GM19468 (cell line): ENCODE results near the gene UBXN6.

Experiments
- ATAC-seq: cut with Tn5 transposase; IDR thresholded peaks from one replicate; pipeline ENCODE4 v1.9.1; 2021; ENCODE audit warnings: mild to moderate bottlenecking, moderate library complexity, moderate number of reproducible peaks; ENCODE audit not compliant: unreplicated experiment; ENCODE audit errors: extremely low read depth

UBXN6 gene

DNA sequence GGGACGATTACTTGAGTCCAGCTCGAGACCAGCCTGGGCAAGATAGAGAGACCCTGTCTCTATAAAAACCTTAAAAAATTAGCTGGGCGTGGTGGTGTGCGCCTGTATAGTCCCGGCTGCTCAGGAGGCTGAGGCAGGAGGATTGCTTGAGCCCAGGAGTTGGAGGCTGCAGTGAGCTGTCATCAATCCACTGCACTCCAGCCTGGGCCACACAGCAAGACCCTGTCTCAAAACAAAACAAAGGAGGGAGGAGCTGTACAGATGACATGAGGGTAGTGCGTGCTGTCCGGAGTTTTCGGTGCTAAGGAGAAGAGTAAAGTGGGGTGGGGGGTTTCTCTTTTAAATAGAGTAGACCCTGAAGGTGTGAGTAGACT lies 37.1 kb upstream of the UBXN6 start:
- ATAC-seq: no peak

DNA sequence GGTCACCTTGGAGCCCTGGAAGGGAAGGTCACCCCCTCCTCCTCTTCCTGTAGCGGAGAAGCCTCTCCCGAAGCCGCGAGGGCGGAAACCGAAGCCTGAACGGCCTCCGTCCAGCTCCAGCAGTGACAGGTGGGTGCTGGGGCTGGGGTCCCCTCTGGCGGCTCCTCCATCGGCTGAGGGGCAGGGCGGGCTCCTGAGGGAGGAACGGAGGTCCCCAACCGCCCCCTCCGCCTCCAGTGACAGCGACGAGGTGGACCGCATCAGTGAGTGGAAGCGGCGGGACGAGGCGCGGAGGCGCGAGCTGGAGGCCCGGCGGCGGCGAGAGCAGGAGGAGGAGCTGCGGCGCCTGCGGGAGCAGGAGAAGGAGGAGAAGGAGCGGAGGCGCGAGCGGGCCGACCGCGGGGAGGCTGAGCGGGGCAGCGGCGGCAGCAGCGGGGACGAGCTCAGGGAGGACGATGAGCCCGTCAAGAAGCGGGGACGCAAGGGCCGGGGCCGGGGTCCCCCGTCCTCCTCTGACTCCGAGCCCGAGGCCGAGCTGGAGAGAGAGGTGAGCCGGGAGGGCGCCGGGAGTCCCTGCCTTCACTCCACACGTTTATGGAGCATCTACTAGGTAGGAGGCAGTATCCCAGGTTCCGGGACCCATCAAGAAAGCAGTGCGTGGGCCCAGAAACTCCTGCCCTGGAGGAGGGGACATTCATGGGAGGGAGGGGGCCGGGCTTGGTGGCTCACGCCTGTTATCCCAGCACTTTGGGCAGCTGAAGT lies 36.5 kb upstream of the UBXN6 start:
- no peak for ATAC-seq

DNA sequence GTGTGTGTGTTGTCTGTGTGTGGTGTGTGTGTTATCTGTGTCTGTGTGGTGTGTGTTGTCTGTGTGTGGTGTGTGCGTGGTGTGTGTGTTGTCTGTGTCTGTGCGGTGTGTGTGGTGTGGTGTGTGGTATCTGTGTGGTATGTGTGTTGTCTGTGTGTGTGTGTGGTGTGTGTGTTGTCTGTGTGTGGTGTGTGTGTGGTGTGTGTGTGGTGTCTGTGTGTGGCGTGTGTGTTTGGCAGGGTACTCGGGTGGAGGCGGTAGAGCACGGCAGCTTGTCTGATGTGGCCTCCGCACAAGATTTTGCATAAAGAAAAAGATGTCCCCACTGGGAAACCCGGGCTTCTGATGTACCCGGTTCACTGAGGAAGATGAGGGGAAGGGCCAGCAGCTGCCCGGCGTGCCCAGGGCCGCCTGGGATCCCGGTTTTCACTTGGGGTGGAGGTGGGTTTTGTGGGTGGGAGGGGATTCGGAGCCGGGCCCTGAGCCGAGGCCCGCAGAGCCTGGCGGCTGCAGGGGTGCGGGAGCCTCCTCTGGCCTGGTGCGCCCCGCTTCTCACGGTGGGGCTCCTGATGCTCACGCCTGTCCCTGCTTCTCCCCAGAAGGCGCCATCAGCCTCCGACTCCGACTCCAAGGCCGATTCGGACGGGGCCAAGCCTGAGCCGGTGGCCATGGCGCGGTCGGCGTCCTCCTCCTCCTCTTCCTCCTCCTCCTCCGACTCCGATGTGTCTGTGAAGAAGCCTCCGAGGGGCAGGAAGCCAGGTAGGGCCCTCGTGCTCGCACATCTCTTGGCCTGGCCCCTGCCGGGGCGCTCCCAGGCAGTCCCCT lies 35.7 kb upstream of the UBXN6 start:
- no peak for ATAC-seq

DNA sequence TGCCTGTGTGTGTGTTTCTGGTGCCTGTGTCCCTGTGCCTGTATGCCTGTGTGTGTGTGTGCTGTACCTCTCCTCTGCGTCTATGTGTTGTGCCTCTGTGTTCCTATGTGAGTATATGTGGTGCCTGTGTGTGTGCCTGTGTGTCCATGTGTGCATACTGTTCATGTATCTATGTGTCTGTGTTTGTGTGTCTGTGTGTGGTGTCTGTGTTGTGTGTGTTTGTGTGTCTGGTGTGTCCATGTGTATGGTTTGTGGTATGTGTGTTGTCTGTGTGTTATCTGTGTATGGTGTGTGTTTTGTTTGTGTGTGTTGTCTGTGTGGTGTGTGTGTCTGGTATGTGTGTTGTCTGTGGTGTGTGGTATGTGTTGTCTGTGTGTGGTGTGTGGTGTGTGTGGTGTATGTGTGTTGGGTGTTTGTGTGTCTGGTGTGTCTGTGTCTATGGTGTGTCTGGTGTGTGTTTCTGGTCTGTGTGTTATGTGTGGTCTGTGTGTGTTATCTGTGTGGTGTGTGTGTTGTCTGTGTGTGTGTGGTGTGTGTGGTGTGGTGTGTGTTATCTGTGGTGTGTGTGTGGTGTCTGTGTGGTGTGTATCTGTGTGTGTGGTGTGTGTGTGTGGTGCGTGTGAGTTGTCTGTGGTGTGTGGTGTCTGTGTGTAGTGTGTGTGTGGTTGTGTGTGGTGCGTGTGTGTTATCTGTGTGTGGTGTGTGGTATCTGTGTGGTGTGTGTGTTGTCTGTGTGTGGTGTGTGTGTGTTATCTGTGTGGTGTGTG lies 34.9 kb upstream of the UBXN6 start:
- no peak for ATAC-seq

DNA sequence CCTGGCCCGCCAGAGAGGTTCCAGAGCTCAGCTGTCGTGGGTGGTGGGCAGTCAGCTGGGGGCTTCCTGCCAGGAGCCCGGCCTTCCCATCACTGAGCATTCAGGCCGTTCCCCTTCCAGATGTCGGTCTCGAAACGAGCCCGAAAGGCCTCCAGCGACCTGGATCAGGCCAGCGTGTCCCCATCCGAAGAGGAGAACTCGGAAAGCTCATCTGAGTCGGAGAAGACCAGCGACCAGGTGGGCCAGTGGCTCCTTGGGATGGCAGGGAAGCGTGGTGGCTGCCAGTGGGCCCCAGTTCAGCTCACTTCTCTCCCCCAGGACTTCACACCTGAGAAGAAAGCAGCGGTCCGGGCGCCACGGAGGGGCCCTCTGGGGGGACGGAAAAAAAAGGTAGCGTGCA lies 33.9 kb upstream of the UBXN6 start:
- no peak for ATAC-seq

DNA sequence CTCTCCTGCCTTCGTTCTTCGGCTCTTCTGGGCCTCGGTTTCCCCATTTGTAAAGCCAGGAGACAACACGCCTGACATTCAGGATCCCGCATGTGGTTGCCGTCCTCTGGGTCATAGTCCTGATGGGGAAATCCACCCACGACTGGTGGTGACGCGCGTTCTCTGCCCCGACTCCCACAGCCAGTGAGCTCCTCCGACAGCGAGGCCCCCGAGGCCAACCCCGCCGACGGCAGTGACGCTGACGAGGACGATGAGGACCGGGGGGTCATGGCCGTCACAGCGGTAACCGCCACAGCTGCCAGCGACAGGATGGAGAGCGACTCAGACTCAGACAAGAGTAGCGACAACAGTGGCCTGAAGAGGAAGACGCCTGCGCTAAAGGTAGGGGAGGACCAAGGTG lies 30.9 kb upstream of the UBXN6 start:
- ATAC-seq: no peak

DNA sequence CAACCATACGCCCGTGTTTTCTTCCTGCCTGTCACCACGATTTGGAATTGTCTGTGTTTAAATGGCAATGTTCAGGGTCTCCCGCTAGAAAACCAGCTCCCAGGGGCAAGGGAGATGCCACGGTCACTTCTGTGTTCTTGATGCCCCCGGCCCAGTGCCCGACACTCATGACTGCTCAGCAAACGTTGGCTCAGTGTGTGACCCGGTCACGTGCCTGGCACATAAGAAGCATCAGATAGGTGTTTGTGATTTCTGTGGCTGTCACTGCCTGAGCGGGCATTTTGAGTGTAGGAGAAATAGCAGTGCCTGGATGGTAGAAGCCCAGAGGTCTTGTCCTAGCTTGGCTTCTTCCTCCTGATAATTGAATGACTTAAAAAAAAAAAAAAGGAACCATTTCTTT lies 30.0 kb upstream of the UBXN6 start:
- no peak for ATAC-seq

DNA sequence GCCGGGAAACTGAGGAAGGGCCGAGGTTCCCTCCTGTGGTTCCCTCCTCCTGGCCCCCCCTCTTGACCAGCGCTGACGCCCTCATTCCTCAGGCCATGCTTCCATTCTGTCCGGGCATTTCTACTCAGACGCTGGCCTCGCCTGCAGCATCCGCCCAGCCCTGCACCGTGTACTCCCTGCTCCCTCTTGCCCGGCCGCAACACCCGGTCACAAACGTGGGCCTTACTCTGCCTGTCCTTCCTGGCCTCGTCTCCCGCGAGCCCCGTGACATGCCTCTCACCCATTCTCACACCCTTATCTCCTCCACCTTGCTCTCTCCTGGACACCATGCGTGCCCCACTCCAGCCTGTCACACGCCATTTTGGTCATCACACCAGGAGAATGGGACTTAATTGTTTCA lies 25.8 kb upstream of the UBXN6 start:
- ATAC-seq: no peak

DNA sequence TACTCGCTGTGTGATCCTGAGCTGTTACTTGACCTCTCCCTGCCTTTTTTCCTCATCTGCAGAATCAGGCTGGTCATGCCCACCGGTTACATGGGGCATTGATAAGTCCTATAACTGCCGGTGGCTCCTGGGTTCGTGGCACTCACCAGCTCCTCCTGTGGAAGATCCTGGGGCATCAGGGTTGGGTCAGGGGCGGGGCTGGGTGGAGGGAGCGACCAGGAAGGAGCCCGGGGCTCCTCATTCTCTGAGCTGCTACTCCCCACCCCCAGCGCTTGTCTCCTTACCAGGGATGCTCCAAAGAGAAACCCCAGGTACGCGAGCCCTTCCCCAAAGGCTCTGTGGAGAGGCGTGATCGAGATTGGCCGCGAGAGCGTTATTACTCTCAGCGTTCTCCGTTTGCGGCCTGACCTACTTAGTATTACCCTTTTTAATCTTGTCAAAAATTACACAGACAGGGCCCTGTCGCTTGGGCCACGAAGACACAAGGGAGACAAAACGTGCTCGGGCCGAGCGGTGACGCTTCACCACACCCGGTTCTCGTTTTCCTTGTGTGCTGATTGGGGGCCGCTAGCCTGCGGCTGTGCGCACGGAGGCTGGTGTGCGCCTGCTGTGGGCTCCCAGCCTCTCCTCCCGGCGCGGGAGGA lies 25.2 kb upstream of the UBXN6 start:
- ATAC-seq: no peak

DNA sequence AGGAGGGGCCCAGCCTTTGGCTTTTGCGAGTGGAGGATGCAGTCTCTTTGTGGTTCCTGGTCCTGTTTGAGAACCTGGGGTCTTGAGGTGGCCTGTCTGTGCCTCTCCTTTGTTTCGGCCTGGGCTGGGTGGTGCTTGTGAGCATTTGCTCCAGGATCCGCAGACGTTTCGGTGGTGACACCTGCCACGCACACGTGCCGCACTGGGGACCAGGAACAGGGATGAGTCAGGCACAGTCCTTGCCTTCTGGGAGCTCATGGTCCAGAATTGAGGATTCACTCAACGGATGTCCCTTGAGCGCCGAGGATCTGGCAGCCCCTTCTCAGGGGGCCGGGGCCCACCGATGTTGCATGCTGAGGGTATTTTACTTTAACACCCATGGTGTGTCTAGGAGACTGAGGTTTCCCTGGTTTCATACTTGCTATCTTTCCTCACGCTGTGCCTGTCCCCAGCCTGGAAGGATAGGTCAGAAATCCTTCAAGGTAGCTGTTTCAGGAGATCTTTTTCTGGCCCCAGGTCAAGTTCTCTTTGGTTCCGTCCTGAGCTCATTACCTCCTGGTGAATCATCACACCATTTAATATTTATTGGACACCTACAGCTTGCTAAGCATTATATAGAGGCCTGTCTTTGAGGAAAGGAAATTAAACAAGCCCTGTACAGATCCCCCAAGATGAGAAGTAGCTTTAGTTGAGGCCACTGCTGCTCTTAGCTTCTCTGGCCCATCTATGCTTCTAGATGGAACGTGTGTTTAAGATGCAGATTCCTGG lies 19.6 kb upstream of the UBXN6 start:
- ATAC-seq: no peak

DNA sequence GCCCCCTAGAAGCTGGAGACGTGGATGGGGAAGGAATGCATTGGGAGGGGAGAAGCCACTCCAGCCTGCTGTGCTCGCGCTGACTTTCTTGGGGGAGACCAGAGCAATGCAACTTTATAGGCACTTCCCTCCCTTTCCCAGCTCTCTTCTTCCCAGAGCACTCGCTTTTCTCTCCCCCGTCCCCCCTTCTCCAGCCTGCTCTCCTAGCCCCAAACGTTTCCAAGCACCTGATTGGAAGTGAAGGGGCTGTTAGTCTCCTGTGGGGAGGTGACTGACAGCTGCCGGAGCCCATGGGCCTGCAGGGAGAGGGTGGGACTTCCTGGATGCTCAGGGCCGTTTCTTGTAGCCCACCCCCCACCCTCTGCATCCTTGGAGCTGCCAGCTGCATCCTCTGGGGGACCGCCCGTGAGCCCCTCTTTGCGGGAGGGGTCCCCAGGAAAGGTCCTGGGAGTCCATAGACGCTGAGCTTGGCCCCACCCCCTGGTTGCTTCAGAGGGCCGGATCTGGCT lies 17.0 kb upstream of the UBXN6 start:
- ATAC-seq: no peak

DNA sequence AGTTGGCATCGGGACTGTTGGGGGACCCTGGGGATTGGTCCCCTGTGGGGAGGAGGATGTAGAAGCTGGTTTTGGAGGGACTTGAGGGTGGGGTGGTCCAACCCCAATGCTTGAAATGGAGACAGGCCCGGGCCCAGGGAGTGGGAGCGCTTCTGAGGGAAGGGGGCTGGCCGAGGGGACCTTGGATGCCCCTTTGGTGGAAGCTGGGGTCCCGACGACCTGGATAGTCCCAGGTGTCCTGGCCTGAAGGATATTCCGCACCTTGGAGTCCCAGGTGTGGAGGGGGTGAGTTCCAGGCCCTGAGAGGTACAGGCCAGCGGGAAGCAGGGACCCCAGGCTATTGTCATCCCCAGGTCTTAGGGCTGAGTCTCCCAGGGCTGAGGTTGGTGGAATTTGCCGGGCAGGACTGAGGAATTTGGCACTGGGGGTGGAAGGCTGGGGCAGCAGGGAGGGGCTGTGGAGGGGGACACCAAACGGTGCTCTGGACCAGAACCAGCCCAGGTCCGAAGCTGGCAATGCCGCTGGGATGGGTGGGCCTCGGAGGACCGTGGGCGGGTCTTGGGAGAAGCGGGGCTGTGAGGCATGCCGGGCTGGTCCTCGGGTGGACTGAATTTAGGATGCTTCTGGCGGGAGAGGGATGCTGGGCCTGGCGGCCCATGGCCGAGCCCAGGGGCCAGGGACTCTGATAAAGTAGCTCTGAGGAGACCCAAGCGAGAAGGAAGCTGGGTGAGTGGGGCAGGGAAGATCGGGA lies 16.3 kb upstream of the UBXN6 start:
- no peak for ATAC-seq

DNA sequence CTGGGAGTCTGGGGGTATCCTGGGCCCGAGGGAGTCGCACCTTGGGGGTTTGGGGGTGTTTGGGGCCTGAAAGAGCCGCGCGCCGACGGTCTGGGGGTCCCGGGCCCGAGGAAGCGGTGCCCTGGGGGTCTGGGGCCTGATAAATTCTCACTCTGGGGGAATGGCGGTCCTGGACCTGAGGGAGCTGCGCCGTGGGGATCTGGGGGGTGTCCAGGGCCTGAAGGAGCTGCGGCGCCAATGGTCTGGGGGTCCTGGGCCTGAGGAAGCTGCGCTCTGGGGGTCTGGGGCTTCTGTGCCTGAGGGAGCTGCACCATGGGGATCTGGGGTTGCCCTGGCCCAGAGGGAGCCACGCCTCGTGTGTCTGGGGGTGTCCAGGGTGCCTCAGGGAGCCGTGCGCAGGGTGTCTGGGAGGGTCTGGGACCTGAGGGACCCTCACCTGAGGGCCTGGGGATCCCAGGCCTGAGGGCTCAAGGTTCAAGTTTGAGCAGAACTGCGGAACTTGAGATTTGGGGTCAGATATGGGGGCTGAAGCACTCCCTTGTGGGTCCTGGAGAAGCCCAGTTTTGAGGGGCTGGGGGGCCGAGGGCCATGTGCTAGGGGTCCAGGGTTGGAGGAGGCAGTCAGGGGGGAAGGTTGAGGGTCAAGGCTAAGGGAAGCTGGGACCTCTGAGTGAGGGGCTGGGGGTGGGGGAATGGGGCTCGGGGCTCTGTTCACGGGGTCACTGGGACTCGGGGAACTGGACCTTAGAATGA lies 15.6 kb upstream of the UBXN6 start:
- no peak for ATAC-seq

DNA sequence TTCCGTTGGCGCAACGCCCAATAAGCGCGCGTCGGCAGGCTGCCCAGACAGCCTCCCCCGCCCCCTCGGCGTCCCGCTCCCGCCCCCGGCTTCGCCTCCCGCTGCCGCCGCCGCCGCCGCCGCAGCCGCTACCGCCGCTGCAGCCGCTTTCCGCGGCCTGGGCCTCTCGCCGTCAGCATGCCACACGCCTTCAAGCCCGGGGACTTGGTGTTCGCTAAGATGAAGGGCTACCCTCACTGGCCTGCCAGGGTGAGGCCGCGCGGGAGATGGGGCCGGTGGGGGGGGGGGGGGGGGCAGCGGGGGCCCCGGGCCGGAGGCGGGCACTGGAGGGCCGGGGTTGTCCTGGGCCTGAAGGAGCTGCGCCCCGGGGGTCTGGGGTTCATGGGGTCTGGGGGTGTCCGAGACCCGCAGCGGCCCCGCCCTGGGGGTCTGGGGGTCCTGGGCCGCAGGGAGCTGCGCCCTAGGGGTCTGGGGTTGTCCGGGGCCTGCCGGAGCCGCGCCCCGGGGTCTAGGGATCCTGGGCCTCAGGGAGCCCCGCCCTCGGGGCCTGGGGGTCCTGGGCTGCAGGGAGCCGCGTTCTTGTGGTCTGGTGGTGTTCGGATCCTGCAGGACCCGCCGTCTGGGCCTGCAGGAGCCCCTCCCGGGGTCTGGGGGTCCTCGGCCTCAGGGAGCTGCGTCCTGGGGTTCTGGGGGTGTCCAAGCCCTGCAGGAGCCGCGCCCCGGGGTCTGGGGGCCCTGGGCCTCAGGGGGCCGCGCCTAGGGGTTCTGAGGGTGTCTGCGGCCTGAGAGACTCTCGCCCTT lies 14.8 kb upstream of the UBXN6 start, which contains the start of gene HDGFL2:
TSS of gene HDGFL2 (plus strand) at position 124 of the 801 bp plus-strand sequence. CDS start at position 178, 54 bp downstream.
- no peak for ATAC-seq

DNA sequence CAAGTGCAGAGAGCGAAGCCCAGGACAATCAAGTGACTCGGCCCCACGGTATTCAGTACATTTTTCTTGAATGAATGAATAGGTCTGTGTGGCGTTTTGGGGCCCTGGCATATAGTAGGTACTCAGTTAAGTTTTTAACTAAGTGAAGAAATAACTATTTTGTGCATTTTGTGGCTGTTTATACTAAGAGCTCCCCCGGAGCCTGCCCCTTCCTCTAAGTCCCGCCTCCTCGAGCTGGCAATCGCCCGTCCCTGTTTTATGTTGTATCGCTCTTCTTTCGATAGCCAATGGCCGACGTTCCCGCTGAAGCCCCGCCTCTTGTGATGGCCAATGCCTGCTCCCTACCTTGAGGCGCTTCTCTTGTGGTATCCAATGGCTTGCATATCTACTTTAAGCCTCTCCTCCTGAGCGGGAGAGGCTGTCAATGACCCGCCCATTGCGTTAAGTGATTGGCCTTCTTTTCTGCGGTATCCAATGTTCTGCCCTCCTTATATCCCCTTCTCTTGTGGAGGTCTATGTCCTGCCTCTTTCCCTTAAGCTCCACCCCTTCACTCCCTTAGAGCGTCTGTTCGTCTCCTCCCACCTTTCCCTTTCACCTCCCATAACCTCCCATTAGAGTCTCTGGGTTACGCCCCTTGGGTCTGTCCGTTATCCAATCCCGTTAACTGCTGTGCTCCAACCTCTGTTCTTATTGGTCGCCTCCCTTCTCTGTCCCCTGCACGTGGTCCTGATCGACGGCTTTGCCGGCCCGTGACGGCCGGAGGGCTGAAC lies 14.0 kb upstream of the UBXN6 start:
- peak; percentile 77 for ATAC-seq

DNA sequence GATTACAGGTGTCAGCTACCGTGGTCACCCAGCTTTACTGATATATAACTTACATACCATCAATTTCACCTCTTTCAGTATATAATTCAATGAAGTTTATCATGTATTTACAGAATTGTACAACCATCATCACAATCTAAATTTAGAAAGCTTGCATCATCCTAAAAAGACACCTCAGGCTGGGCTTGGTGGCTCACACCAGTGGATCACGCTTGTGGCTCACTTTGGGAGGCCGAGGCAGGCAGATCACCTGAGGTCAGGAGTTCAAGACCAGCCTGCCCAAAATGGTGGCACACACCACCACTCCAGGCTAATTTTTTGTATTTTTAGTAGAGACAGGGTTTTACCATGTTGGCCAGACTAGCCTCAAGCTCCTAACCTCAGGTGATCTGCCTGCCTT lies 10.2 kb upstream of the UBXN6 start:
- no peak for ATAC-seq
